Measurements from ENCODE around the gene B2M.
"Not testable (repeated sequence)": the region's sequence is repeated elsewhere in the genome, so short reads cannot be mapped to it uniquely, and the experiment has no call there.

The B2M gene

GRCh38 chr15:44698641-44699040, 12.7 kb upstream of the B2M start:
- Histone ChIP-seq H3K4me1 (ENCODE audit: insufficient read depth, low read length) (no peaks in the 10 kb centered on the region), H4K20me1 (ENCODE audit: insufficient read depth, low read length) (no peaks in the 10 kb centered on the region), H3K4me2 (ENCODE audit: insufficient read depth, low read length) (no peak overlapping the region), H2AFZ (ENCODE audit: low read depth, low read length) (no peak overlapping the region), H3K79me2 (ENCODE audit: insufficient read depth, low read length) (no peaks in the 10 kb centered on the region), H3K4me3 (ENCODE audit: low read depth in 1 of 2, low read length in 2 of 2) (no peak overlapping the region), H3K27me3 (ENCODE audit: insufficient read depth, low read length, poor library complexity) (no peaks in the 10 kb centered on the region), H3K27ac (ENCODE audit: low read length) (no peak overlapping the region), H3K36me3 (ENCODE audit: insufficient read depth, low read length) (no peaks in the 10 kb centered on the region), H3K9me3 (ENCODE audit: insufficient read depth, low read length, severe bottlenecking) (no peaks in the 10 kb centered on the region), H3K9ac (ENCODE audit: low read depth, low read length) (no peak overlapping the region)
- DNase-seq = no peak
- no peak for ATAC-seq (ENCODE audit: insufficient read depth, low read depth)
- TF ChIP-seq CTCF (IDR thresholded peaks at IDR 0.05; ENCODE audit: borderline replicate concordance, extremely low read depth, low read length, poor library complexity, severe bottlenecking) (no peak), EZH2 (IDR thresholded peaks at IDR 0.05; ENCODE audit: borderline replicate concordance, low read depth, low read length, severe bottlenecking) (no peak)

DNA sequence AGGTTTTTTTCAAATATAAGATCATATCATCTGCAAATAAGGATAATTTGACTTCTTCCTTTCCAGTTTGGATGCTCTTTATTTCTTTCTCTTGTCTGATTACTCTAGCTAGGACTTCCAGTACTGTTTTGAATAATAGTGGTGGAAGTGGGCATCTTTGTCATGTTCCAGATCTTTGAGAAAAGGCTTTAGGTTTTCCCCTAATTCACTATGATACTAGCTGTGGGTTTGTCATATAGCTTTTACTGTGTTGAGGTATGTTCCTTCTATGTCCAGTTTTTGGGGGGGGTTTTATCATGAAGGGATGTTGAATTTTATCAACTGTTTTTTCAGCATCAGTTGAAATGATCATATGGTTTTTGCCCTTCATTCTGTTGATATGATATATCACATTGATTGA, 10.6 kb upstream of the B2M start:
- not testable (repeated sequence) for H2AFZ ChIP-seq (ENCODE audit: low read depth, low read length); DNase-seq; H3K27ac ChIP-seq (ENCODE audit: low read length)

DNA sequence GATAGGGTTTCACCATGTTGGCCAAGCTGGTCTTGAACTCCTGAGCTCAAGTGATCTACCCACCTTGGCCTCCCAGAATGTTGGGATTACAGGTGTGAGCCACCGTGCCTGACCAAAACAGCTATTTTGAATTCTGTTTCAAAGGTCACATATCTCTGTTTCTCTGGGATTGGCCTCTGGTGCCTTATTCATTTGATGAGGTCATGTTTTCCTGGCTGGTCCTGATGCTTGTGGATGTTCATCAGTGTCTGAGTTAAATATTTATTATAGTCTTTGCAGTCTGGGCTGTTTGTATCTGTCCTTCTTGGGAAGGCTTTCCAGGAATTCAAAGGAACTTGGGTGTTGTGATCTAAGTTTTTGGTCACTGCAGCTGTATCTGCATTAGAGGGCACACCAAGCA, 5.3 kb upstream of the B2M start:
- Histone ChIP-seq H3K9ac (ENCODE audit: low read depth, low read length) (no peak overlapping the region), H3K36me3 (ENCODE audit: insufficient read depth, low read length) (no peaks in the 10 kb centered on the region), H3K79me2 (ENCODE audit: insufficient read depth, low read length) (peaks cover 13% of the 10 kb centered on the region), H2AFZ (ENCODE audit: low read depth, low read length) (no peak overlapping the region), H4K20me1 (ENCODE audit: insufficient read depth, low read length) (no peaks in the 10 kb centered on the region), H3K27me3 (ENCODE audit: insufficient read depth, low read length, poor library complexity) (no peaks in the 10 kb centered on the region), H3K4me3 (ENCODE audit: low read depth in 1 of 2, low read length in 2 of 2) (no peak overlapping the region), H3K4me1 (ENCODE audit: insufficient read depth, low read length) (peaks cover 14% of the 10 kb centered on the region), H3K27ac (ENCODE audit: low read length) (no peak overlapping the region), H3K9me3 (ENCODE audit: insufficient read depth, low read length, severe bottlenecking) (no peaks in the 10 kb centered on the region), H3K4me2 (ENCODE audit: insufficient read depth, low read length) (no peak overlapping the region)
- no peak for DNase-seq
- no peak for ATAC-seq (ENCODE audit: insufficient read depth, low read depth)
- no peak for TF ChIP-seq EZH2 (IDR thresholded peaks at IDR 0.05; ENCODE audit: borderline replicate concordance, low read depth, low read length, severe bottlenecking)
- no peak for TF ChIP-seq CTCF (IDR thresholded peaks at IDR 0.05; ENCODE audit: borderline replicate concordance, extremely low read depth, low read length, poor library complexity, severe bottlenecking)

More for the DNA sequence above, 10.6 kb upstream of the B2M start:
- H3K9ac ChIP-seq (ENCODE audit: low read depth, low read length); H3K9me3 ChIP-seq (ENCODE audit: insufficient read depth, low read length, severe bottlenecking); H4K20me1 ChIP-seq (ENCODE audit: insufficient read depth, low read length); H3K36me3 ChIP-seq (ENCODE audit: insufficient read depth, low read length); H3K79me2 ChIP-seq (ENCODE audit: insufficient read depth, low read length); H3K4me1 ChIP-seq (ENCODE audit: insufficient read depth, low read length); H3K4me2 ChIP-seq (ENCODE audit: insufficient read depth, low read length); H3K27me3 ChIP-seq (ENCODE audit: insufficient read depth, low read length, poor library complexity); ATAC-seq (ENCODE audit: insufficient read depth, low read depth); H3K4me3 ChIP-seq (ENCODE audit: low read depth in 1 of 2, low read length in 2 of 2): not testable (repeated sequence)

DNA sequence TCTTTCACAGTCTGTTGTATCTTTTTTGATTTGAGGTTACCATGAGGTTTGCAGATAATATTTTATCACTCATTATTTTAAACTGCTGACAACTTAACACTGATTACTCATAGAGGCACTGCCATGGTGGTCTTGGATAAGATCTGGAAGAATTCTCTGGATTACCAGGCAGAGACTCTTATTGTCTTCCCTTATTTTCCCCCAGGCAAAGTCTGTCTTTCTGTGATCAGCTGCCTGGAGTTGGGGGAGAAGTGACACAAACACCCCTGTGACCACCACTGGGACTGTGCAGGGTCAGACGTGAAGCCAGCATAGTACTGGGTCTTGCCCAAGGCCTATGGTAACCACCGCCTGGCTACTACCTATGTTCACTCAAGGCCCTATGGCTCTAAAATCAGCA, 4.9 kb upstream of the B2M start:
- H3K27me3 ChIP-seq (ENCODE audit: insufficient read depth, low read length, poor library complexity) = no peaks in the 10 kb centered on the region
- H2AFZ ChIP-seq (ENCODE audit: low read depth, low read length) = no peak overlapping the region
- H3K4me2 ChIP-seq (ENCODE audit: insufficient read depth, low read length) = no peak overlapping the region
- no peak overlapping the region for H3K4me3 ChIP-seq (ENCODE audit: low read depth in 1 of 2, low read length in 2 of 2)
- no peaks in the 10 kb centered on the region; the same call in 1 of the 2 replicates for H3K36me3 ChIP-seq (ENCODE audit: insufficient read depth, low read length)
- TF ChIP-seq EZH2 (IDR thresholded peaks at IDR 0.05; ENCODE audit: borderline replicate concordance, low read depth, low read length, severe bottlenecking) = no peak
- no peak for TF ChIP-seq CTCF (IDR thresholded peaks at IDR 0.05; ENCODE audit: borderline replicate concordance, extremely low read depth, low read length, poor library complexity, severe bottlenecking)
- H3K9ac ChIP-seq (ENCODE audit: low read depth, low read length) = no peak overlapping the region
- H3K27ac ChIP-seq (ENCODE audit: low read length) = no peak overlapping the region
- peaks cover 14% of the 10 kb centered on the region for H3K4me1 ChIP-seq (ENCODE audit: insufficient read depth, low read length)
- DNase-seq = no peak
- no peaks in the 10 kb centered on the region for H3K9me3 ChIP-seq (ENCODE audit: insufficient read depth, low read length, severe bottlenecking)
- H3K79me2 ChIP-seq (ENCODE audit: insufficient read depth, low read length) = peaks cover 15% of the 10 kb centered on the region
- no peak for ATAC-seq (ENCODE audit: insufficient read depth, low read depth)
- H4K20me1 ChIP-seq (ENCODE audit: insufficient read depth, low read length) = no peaks in the 10 kb centered on the region

Measured in DND-41 (cell line).